ENCODE data around the gene HTR3D. TPM values are rescaled to one million over a fixed set of nuclear protein-coding genes. Genes with fewer than 3 reads are reported as not detected.

Gene HTR3D
- not detected for total RNA-seq (2013)
- polyA plus RNA-seq (not detected), polyA minus RNA-seq (not detected in 2 replicates), total RNA-seq (0 to 0.75 (median 0) reads per million in 11 experiments)

- no peaks in the 10 kb centered on the region for H3K9me3 ChIP-seq (replicated peaks in 1 of 2; ENCODE audit: control insufficient read depth in 1 of 2, insufficient read depth in 1 of 2, low read length in 2 of 2)
- TF ChIP-seq CTCF (IDR thresholded peaks at IDR 0.05): no peak
- H3K79me2 ChIP-seq (ENCODE audit: insufficient read depth, low read length): no peaks in the 10 kb centered on the region
- H3K27me3 Mint-ChIP-seq (ENCODE audit: low read depth in 3 of 3): peaks cover 0 to 6% (median 6%) of the 10 kb centered on the region in 3 donors
- peak; percentile 23 to 35 (median 25) for DNase-seq
- H3K9me3 Mint-ChIP-seq: no peaks in the 10 kb centered on the region
- peak within 1 kb of the TSS; percentile 29 for H3K4me2 ChIP-seq (replicated peaks; ENCODE audit: extremely low read depth, low read length, poor library complexity, severe bottlenecking)
- peak within 1 kb of the TSS in 1 of 3 experiments; percentile 17 for H3K4me3 ChIP-seq (replicated peaks in 1 of 3; ENCODE audit: low read depth in 2 of 3, low read length in 3 of 3)
- no CpG with 5 or more reads among the region's 4 CpGs for WGBS (ENCODE audit: insufficient coverage)
- peaks cover 4 to 14% of the 10 kb centered on the region in 2 donors for H3K4me1 ChIP-seq (ENCODE audit: control insufficient read depth in 1 of 2, insufficient read depth in 2 of 2, low read length in 2 of 2)
- H3K36me3 ChIP-seq (replicated peaks in 1 of 2; ENCODE audit: control insufficient read depth in 1 of 2, insufficient read depth in 2 of 2, low read length in 2 of 2): no peaks in the 10 kb centered on the region
- intact Hi-C loops (cut with micrococcal nuclease): no loop called here
- H2AFZ ChIP-seq (ENCODE audit: insufficient read depth, low read depth, low read length, poor library complexity, severe bottlenecking): no peak within 1 kb of the TSS
- no peak within 1 kb of the TSS for H3K27ac ChIP-seq (ENCODE audit: low read depth in 1 of 2, low read length in 2 of 2)
- no peaks in the 10 kb centered on the region for H4K20me1 ChIP-seq (ENCODE audit: insufficient read depth, low read length)
- H3K9ac ChIP-seq (ENCODE audit: insufficient read depth, low read length, poor library complexity, severe bottlenecking): no peak within 1 kb of the TSS
- no peaks in the 10 kb centered on the region for H3K27me3 ChIP-seq (ENCODE audit: control insufficient read depth in 2 of 2, insufficient read depth in 2 of 2, low read length in 2 of 2)
- peaks cover 15% of the 10 kb centered on the region for H3K4me1 Mint-ChIP-seq
- peak within 1 kb of the TSS in 5 of 7 donors; percentile 10 to 79 (median 70) for H3K27ac Mint-ChIP-seq
- no peaks in the 10 kb centered on the region for H3K36me3 Mint-ChIP-seq
- H3K4me3 Mint-ChIP-seq: peak within 1 kb of the TSS in 1 of 2 donors; percentile 52
These were observed at the start of gene HTR3D for GRCh38 chr3:184031187-184031792. Gene HTR3D (plus strand): TSS chr3:184031742. CDS start chr3:184031742, 0 bp downstream.

- peaks cover 0 to 2% (median 0%) of the 10 kb centered on the region in 3 donors for H3K27me3 Mint-ChIP-seq (ENCODE audit: low read depth in 3 of 3)
- Histone ChIP-seq H4K20me1 (ENCODE audit: insufficient read depth, low read length) (no peaks in the 10 kb centered on the region), H3K79me2 (ENCODE audit: insufficient read depth, low read length) (no peaks in the 10 kb centered on the region), H3K9ac (ENCODE audit: insufficient read depth, low read length, poor library complexity, severe bottlenecking) (no peak overlapping the region), H3K27me3 (ENCODE audit: control insufficient read depth in 2 of 2, insufficient read depth in 2 of 2, low read length in 2 of 2) (no peaks in the 10 kb centered on the region), H2AFZ (ENCODE audit: insufficient read depth, low read depth, low read length, poor library complexity, severe bottlenecking) (no peak overlapping the region), H3K4me3 (replicated peaks in 1 of 3; ENCODE audit: low read depth in 2 of 3, low read length in 3 of 3) (no peak overlapping the region), H3K27ac (ENCODE audit: low read depth in 1 of 2, low read length in 2 of 2) (no peak overlapping the region), H3K4me1 (ENCODE audit: control insufficient read depth in 1 of 2, insufficient read depth in 2 of 2, low read length in 2 of 2) (no peaks in the 10 kb centered on the region), H3K36me3 (replicated peaks in 1 of 2; ENCODE audit: control insufficient read depth in 1 of 2, insufficient read depth in 2 of 2, low read length in 2 of 2) (peaks cover 23 to 76% of the 10 kb centered on the region in 2 donors), H3K9me3 (replicated peaks in 1 of 2; ENCODE audit: control insufficient read depth in 1 of 2, insufficient read depth in 1 of 2, low read length in 2 of 2) (no peaks in the 10 kb centered on the region), H3K4me2 (replicated peaks; ENCODE audit: extremely low read depth, low read length, poor library complexity, severe bottlenecking) (no peak overlapping the region)
- H3K36me3 Mint-ChIP-seq: peaks cover 40 to 67% of the 10 kb centered on the region in 2 donors
- 93% methylated on average over 3 of the region's 6 CpGs for WGBS (ENCODE audit: insufficient coverage)
- no peak for TF ChIP-seq CTCF (IDR thresholded peaks at IDR 0.05)
- H3K4me1 Mint-ChIP-seq: no peaks in the 10 kb centered on the region
- no peak overlapping the region for H3K27ac Mint-ChIP-seq
- H3K9me3 Mint-ChIP-seq: no peaks in the 10 kb centered on the region
- no peak overlapping the region for H3K4me3 Mint-ChIP-seq
- DNase-seq: no peak
- intact Hi-C loops (cut with micrococcal nuclease): no loop called here
These were observed 49.4 kb upstream of the HTR3D start for GRCh38 chr3:183981990-183982644.

Measured in CD14-positive monocyte (primary cell).